ENCODE data around the gene MDN1.
A peak's percentile ranks its signal among the peaks of the same experiment; 100 is the strongest.

The MDN1 gene

DNA sequence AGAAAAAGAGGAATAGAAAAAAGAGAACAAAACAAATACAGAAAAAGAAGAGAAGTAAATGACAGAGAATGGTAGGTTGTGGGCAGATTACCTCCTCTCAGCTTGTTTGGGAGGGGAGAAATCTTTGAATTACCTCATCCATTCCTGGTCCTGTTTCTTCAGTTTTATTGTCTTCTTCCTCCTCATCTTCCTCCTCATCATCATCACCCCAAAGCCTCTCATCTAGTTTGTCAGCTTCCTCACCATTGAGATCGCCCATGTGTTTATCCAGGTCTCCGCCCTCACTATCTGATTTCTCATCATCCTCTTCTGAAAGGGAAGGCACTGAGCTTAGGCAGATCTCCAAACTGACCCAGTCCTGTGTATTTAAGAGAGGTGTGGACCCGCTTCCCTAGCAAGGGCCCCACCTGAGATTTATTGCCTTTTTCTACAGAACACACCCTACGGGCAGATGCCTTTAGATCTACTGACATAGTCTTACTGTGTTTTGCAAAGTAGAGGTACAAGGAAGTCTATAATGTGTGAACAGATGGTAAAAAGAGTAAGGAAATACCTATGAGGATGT lies 156.9 kb downstream of the MDN1 start:
- no peaks in the 10 kb centered on the region for H3K4me1 ChIP-seq (ENCODE audit: insufficient read depth, poor library complexity, severe bottlenecking)
- peaks cover 75% of the 10 kb centered on the region for H3K36me3 ChIP-seq (ENCODE audit: low read depth)
- H3K27ac ChIP-seq (ENCODE audit: poor library complexity, severe bottlenecking), result no peak overlapping the region
- DNase-seq (ENCODE audit: low spot score) (no peak), ATAC-seq (ENCODE audit: low read depth) (no peak)
- no peaks in the 10 kb centered on the region for H3K27me3 ChIP-seq (ENCODE audit: insufficient read depth, poor library complexity, severe bottlenecking)
- no peak overlapping the region for H3K4me3 ChIP-seq (ENCODE audit: severe bottlenecking)
- no peak for TF ChIP-seq CTCF (IDR thresholded peaks at IDR 0.05; ENCODE audit: poor library complexity, severe bottlenecking)
- H3K9me3 ChIP-seq (ENCODE audit: severe bottlenecking), result no peaks in the 10 kb centered on the region

GRCh38 chr6:89661559-89661958 lies 158.0 kb downstream of the MDN1 start:
- no peak overlapping the region for H3K4me3 ChIP-seq (ENCODE audit: severe bottlenecking)
- TF ChIP-seq CTCF (IDR thresholded peaks at IDR 0.05; ENCODE audit: poor library complexity, severe bottlenecking), result no peak
- H3K27me3 ChIP-seq (ENCODE audit: insufficient read depth, poor library complexity, severe bottlenecking), result no peaks in the 10 kb centered on the region
- ATAC-seq (ENCODE audit: low read depth), result no peak
- H3K4me1 ChIP-seq (ENCODE audit: insufficient read depth, poor library complexity, severe bottlenecking), result no peaks in the 10 kb centered on the region
- no peaks in the 10 kb centered on the region for H3K9me3 ChIP-seq (ENCODE audit: severe bottlenecking)
- peaks cover 74% of the 10 kb centered on the region for H3K36me3 ChIP-seq (ENCODE audit: low read depth)
- no peak for DNase-seq (ENCODE audit: low spot score)
- no peak overlapping the region for H3K27ac ChIP-seq (ENCODE audit: poor library complexity, severe bottlenecking)

DNA sequence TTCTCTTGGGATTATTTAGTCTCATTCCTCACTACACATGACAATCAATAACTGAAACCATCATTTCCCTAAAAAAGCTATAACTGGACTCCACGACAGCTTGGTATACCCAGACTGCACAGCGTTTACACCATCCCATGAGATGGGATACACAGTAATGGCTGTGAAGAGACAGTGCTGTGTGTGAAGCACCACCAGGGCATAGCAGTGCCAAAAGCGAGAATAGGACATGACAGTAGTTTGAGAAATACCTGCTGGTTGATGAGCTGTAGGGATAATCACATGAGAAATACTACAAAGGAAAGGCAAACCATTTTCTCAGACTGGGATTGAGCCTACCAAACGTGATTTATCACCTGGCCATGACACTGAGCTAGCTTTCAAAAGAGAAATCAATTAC lies 158.6 kb downstream of the MDN1 start:
- DNase-seq (ENCODE audit: low spot score) (no peak), ATAC-seq (ENCODE audit: low read depth) (no peak)
- no peaks in the 10 kb centered on the region for H3K4me1 ChIP-seq (ENCODE audit: insufficient read depth, poor library complexity, severe bottlenecking)
- no peak for TF ChIP-seq CTCF (IDR thresholded peaks at IDR 0.05; ENCODE audit: poor library complexity, severe bottlenecking)
- no peak overlapping the region for H3K4me3 ChIP-seq (ENCODE audit: severe bottlenecking)
- H3K36me3 ChIP-seq (ENCODE audit: low read depth), result peaks cover 72% of the 10 kb centered on the region
- H3K9me3 ChIP-seq (ENCODE audit: severe bottlenecking), result no peaks in the 10 kb centered on the region
- H3K27ac ChIP-seq (ENCODE audit: poor library complexity, severe bottlenecking), result no peak overlapping the region
- H3K27me3 ChIP-seq (ENCODE audit: insufficient read depth, poor library complexity, severe bottlenecking), result no peaks in the 10 kb centered on the region

DNA sequence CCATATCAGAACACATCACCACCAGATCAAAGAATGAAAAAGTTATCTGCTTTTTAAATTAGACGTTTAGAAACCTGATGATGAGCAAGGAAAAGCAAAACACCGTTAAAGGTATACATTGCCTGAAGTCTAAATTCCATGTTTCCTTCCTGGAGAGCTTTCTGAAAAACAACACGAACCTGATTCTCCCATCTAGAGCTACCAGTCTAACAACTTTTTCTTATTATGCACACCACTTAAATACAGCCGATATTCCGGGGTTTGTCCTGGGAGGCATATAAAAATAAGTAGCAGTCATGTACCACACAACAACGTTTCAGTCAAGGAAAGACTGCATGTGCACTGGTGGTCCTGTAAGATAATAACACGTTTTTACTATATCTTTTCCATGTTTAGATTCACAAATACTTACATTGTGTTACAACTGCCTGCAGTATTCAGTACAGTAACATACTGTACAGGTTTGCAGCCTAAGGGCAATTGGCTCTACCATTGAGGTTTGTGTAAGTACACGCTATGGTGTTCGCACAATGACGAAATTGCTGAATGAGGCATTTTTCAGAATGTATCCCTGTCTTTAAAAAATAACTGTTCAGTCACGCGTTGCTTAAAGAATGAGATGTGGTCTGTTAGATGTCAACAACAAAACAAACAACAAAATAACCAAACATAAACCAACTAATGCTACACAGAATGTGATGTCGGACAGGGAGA lies 162.0 kb downstream of the MDN1 start:
- no peaks in the 10 kb centered on the region for H3K4me1 ChIP-seq (ENCODE audit: insufficient read depth, poor library complexity, severe bottlenecking)
- no peaks in the 10 kb centered on the region for H3K9me3 ChIP-seq (ENCODE audit: severe bottlenecking)
- no peak overlapping the region for H3K4me3 ChIP-seq (ENCODE audit: severe bottlenecking)
- TF ChIP-seq CTCF (IDR thresholded peaks at IDR 0.05; ENCODE audit: poor library complexity, severe bottlenecking), result no peak
- DNase-seq (ENCODE audit: low spot score) (no peak), ATAC-seq (ENCODE audit: low read depth) (no peak)
- H3K27ac ChIP-seq (ENCODE audit: poor library complexity, severe bottlenecking), result no peak overlapping the region
- H3K36me3 ChIP-seq (ENCODE audit: low read depth), result peaks cover 86% of the 10 kb centered on the region
- no peaks in the 10 kb centered on the region for H3K27me3 ChIP-seq (ENCODE audit: insufficient read depth, poor library complexity, severe bottlenecking)

DNA sequence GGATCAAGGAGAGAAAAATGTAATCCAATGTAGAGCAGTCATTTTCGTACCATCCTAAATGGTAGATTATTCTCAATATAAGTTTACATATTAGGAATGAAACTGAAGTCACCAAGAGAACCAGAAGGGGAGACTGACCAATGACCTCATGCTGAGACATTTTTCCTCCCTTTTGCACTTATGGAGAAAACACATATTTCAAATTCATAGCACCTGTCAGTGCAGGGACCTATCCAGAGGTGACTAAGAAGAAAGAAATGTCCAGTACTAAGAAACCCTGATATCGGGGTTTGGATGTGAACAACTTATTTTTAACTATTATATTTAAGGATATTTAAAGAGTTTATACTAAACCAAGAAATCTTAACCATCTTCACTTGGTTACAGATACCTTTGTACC lies 164.5 kb downstream of the MDN1 start:
- TF ChIP-seq CTCF (IDR thresholded peaks at IDR 0.05; ENCODE audit: poor library complexity, severe bottlenecking), result no peak
- Histone ChIP-seq H3K27me3 (ENCODE audit: insufficient read depth, poor library complexity, severe bottlenecking) (no peaks in the 10 kb centered on the region), H3K36me3 (ENCODE audit: low read depth) (peaks cover 84% of the 10 kb centered on the region), H3K4me1 (ENCODE audit: insufficient read depth, poor library complexity, severe bottlenecking) (no peaks in the 10 kb centered on the region), H3K4me3 (ENCODE audit: severe bottlenecking) (no peak overlapping the region), H3K27ac (ENCODE audit: poor library complexity, severe bottlenecking) (no peak overlapping the region), H3K9me3 (ENCODE audit: severe bottlenecking) (no peaks in the 10 kb centered on the region)
- DNase-seq (ENCODE audit: low spot score) (no peak), ATAC-seq (ENCODE audit: low read depth) (peak; percentile 61; the same call in 1 of the 3 replicates)
